Stimulated activated CD4-positive, alpha-beta T cell treated with anti-CD3 and anti-CD28 coated beads, Interleukin-2, amount 100 ng/mL, for 48 hours (primary cell): ENCODE measurements around the gene SLC9A5.

ENCODE experiments used
- DNase-seq, 2 donors: peaks; one replicate each; pipeline ENCODE4 v3.0.0-alpha.2; 2020

The SLC9A5 gene

DNA sequence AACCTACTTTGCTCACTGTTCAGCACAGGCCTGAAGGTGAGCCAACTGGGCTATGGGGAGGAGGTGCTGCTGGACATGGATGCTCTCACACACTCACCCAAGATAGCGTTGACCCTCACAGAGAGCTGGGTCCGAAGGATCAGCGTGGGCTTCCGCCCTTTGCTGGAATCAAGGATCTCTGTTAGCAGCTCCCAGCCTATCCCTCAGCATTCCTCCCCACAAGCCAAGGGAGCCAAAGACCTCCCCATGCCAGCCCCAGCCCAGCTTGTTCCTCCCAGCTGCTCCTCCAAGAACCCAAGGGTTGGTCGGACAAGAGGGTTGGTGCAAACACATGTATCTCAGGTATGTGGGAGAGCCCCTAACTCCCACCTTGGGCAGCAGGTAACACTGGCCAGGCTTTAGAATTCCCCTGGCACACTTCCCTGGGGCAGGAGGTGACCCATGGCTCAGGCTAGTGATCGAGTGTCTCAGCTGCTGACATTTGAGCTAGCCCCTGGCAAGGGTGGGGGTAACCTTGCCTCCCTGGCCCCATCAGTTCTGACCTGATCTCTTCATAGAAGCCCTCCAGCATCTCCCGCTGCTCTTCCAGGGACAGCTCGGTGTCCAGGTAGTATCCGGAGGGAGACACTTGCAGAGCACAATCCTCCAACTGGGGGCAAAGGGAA is 9.8 kb upstream of the SLC9A5 start:
- DNase-seq, result no peak

DNA sequence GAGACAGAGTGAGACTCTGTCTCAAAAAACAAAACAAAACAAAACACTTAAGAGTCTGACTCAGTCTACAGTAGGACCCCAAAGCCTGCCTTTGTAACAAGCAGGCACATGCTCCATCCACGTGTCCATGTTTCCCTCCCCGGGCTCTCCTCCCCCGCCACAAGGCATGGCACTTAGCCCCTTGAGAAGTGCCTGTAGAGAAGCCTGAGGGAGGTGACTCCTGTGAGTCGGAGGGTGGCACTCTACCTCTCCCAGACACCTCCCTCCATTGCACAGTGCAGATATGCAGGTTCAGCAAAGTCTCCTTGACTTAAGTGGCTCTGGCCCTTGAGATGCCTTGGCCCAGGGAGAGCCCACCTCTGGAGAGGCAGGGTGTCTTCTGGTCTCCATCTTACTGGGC is 8.3 kb upstream of the SLC9A5 start:
- DNase-seq, result no peak

DNA sequence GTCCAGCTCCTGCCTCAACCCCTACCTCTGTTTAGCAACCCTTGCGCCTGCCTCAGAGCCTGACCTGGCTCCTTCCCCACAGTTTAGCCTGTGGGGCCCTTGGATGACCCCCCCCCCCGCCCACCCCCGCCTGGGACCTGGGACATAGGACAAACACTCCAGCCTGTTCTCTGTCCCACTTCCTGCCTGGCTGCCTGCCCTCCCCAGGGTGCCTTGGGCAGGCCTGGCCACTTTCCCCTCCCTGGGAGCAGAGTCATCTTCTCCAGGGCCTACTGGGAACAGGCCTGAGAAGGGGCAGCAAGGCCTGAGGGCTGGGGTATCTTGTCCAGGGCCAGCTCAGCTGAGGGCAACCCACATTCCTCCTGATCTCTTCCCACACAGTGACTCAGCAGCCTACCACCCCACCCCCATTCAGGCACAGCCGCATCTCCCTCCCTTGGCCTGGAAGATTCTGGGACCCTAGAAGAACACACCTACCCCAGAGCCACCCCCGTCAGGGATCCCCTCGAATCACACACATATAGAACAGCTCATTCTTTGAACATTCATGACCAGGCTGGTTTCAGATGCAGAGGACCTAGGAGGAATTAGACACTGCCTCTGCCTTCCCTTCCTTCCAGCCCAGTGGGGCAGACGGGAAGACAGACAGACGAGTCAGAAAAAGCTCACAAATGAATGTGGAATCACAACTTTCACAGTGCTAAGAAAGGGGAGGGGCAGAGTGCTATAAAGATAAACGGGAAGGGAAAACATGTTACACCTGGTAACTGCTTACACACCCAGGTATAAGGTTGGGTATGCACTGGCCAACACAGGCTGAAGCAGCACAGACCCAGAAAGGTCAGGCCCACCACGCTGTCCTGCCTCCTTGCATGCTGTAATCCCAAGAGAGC is 7.5 kb upstream of the SLC9A5 start:
- no peak for DNase-seq

DNA sequence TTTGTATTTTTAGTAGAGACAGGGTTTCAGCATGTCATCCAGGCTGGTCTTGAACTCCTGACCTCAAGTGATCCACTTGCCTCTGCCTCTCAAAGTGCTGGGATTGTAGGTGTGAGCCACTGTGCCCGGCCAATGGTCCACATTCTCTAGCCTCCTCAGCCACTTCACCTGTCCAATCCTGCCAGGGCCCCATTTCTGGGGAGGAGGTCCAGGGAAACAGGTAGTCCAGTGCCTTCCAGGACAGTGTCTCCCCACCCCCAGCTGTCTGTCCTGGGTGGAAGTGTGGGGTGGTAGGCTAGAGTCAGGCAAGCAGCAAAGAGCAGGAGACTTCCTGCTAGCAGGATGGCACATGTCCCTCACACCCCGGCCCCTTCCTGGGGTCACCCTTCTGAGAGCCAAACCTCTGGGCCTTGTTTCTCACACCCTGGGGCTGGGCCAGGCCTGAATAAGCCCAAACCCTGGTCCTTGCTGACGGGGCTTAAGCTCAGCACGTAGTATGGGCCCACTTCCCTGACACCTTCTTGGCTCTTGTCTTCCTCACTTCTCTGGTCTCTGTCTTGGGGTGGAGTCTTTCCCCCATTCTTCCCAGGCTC is 6.5 kb upstream of the SLC9A5 start:
- DNase-seq, result no peak

DNA sequence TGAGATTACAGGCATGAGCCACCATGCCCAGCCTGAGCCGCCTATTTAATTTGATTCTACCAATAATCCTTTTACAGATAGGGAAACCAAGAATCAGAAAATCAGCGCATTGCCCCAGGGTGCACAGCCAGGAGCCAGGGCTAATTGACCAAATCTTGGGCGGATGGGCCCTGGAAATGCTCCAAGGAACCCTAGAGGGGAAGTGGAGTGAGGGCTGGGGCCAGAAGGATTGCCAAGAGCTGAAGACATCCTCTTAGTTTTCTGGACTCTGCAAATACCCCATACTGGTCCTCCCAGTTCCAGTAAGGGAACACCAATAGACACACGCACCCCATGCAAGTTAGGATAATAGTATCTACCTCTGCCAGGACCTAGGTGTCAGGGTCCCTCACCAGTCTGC is 5.3 kb upstream of the SLC9A5 start:
- no peak for DNase-seq

DNA sequence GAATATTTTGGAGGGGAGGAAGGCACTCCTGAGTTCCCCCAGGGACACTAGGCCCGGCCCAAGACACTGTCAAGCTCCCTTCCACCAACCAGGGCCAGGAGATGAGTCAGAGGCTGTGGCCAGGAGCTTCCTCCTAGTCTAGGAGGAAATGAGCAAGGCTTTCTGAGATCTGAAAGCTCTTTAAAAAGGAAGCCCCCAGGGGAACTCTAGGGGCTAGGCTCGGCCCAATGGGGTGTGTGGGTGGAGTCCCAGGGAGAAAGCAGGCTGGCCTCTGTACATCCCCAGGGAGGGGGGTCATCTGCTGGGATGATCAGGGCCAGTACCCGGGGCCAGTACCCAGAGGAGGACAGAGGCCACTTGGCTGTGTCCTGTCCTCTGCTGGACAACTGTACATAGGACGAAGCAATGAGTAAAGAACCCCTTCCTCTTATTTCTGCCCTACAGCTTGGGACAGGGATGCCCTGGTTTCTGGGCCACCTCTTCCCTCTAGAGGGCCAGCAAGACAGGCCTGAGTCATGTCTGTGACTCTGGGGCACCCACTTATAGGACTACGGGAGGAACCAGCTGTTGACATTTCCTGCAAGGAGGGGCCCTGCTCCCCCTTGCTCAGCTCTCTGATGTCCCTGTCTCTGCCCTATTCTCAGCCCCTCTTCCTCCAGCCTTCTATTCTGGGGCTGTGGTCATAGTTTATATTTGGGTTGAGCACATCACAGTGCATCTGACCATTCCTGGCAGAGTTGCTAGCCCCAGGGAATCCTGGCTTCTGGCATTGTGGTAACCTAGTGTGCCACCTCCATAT is 4.2 kb upstream of the SLC9A5 start:
- DNase-seq, result peak; percentile 56 to 64

DNA sequence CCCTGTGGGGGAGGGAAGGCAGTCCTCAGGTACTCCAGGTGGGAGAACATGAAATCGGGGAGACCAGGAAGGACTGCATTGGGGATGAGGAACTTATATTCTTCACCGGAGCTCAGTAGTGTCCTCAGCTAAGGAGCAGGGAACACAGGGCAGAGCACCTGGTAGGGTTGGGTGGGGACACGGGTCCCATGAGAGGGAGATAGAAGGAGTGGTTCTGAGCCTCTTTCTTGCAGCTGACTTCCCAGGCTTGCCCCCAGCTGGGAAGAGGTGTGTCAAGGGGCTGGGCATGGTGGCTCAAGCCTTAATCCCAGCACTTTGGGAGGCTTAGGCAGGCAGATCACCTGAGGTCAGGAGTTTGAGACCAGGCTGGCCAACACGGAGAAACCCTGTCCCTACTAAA is 3.6 kb upstream of the SLC9A5 start:
- DNase-seq, result no peak

DNA sequence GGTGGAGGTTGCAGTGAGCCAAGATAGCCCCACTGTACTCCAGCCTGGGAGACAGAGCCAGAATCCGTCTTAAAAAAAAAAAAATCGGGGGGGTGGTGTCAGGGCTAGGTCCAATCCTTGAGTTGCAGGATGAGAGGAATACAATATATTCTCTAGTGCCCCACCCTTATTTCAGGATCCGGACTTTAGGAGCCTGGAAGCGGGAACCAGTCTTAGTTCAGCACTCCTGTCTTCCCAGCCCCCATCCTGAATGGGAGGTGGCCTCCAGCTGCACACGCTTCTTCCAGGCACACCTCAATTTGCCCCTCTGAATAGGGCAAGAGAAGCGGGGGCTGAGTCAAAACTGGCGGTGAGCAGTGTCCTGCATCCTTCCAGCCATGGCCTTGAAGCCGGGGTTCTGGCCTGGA is 3.1 kb upstream of the SLC9A5 start:
- no peak for DNase-seq

DNA sequence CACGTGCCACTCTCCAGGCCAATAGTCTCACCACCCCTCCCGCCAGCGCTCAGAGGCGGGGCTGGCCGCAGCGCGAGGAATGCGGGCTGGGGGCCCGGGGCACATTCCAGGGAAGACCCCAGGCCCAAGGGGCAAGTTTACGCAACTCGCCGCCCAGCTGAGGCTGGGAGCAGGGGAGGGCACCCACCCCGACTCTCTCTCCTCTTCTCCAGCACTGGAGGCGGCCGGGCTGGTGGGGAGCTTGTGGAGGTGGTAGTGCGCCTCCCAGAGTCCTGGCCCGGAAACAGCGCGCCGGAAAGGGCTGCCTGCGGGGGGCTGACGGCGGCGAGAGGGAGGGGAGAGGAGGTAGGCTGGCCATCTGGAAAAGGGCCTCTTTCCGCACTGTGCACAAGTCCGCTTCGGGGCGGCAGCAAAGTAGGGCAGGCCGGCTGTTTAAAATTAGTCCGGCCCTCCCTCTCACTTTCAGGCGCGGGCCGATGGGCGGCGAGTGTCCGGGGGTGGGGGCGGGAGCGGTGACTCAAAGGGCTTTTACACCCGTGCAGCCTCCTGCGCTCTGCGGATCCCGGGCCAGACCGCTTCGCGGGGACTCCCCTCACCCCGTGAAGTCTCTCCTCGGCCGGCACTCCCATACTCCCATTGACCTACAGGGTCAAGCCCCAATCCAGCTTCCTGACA is 2.6 kb upstream of the SLC9A5 start:
- DNase-seq, result peak in 1 of 2 donors; percentile 39

DNA sequence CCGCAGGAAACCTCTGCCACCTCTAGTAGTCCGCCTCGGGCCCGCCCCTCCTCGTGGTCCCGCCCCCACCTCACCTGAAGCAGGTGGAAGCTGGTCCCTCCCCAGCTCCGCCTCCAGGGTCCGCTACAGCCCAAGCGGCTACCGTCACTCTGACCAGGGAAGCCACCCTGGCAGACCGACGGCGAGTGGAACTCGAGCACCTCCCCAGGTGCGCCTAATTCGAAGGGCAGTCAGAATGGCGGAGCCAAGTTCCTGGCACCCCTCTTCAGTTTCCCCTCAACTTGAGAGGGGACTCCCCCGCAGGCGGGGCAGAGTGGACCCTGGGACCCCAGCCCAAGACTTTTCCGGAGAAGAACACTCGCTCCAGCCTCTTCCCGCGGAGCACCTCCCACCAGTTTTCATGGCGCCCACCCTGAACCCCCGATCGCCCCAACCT is 2.0 kb upstream of the SLC9A5 start:
- no peak for DNase-seq

DNA sequence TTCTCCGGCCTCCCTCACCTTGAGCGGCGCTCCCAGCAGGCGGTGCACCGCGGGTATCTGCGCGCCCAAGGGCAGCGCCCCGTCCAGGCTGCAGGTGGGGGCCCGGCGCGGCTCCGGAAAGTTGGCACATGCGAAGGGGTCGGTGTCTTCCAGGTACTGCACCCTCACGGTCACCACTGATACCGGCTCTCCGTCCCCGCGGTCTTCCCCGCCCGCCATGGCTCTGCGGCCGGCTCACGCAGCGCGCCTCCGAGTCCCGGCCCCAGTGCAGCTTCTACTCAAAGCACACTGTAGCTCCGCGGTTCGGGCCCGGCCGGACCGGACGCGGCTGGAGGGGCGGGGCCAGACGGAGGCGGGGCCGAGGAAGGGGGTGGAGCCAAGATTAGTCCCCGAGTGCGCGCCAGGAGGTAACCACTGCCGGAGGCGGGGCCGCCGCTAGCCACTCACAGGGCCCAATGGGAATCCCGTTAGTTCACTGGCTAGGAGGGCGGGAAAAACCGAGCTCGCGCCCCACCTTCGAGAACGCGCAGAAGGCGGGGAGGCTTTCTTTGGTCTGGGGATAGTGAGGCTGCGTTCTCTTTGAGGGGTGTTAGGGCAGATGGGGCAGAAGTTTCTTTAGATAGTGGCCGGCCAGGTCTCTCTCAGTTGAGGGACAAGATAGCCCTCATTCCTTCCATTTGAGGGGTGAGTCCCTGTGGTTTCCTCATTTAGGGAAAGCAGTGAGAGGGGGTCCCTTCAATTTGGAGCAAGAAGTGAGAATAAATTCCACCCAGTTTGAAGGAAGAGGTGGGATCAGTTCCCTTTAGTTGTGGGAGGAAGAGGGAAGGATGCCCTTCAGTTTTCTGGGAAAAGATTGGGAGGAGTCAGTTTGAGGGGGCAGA is 1.3 kb upstream of the SLC9A5 start, which contains the start of gene FHOD1:
Gene FHOD1 (minus strand): TSS at position 290 of the 881 bp plus-strand sequence. CDS start 71 bp downstream, at position 219.
- peak; percentile 99 for DNase-seq

DNA sequence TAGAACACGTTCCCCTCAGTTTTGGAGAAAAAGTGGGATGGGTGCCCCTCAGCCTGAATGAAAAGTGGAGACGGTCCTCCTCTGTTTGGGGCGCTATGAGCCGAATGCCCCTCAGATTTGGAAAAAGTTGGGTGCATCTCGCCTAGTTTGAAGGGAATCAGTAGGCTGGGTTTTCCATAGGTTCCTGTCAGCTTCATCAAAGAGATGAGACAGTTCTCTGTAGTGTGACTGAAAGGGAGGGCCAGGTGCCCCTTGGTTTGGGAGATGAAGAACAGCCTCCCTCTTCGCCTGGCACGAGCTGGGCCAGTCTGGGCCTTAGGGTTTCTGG is 742 bp upstream of the SLC9A5 start:
- DNase-seq, result no peak

DNA sequence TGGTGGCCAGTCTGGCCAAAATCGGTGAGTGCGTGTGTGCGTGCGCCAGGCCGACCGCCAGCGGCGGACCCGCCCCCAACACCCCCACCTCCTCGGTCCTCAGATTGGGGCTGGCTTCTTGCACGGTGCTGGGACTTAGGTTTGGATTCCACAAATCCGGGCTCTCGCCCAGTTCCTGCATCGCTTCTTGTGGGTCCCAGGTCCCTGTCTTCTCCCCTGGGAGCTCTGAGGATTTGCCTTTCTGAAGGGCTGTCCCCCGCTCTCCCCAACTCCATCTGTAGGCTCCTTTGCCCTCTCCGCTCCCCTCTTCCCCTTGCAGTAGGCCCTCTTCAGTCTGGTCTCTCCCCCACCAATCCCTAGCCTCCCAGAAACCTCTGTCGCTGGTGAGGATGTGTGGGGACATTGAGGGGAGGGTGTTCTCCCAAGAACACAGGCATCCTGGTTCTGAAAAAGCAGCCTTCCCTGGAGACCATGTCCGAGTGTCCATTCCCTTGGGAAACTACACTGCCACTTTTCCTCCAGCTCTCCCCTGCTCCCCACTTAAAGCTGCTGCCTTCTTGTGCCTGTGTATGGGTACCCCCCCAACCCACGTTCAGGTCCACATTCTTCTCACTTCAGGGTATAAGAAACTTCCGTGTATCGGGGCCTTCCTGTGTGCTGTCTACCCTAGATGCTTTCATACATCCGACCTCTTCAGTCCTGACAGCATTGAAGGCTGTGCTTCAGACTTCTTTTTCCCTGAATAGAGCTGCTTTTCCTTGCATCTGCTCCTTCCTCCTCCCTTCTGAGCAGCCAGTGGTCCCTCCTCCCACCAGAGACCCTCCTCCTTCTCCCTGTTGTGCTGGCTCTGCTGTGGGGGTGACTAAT is 632 bp downstream of the SLC9A5 start:
- DNase-seq, result no peak

DNA sequence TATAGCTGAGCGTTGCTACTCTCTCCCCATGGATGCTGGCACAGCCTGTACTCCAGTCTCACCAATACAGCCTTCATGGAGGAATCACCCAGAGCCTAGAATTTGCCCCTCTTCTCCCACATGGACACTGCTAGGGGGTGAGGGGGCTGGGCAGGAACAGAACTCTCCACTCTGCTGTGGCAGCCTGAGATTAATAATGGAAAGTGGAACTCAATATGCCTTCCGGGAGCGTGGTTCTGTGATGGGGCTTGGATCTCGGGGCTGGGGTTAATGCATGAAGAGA is 1.2 kb downstream of the SLC9A5 start:
- no peak for DNase-seq

DNA sequence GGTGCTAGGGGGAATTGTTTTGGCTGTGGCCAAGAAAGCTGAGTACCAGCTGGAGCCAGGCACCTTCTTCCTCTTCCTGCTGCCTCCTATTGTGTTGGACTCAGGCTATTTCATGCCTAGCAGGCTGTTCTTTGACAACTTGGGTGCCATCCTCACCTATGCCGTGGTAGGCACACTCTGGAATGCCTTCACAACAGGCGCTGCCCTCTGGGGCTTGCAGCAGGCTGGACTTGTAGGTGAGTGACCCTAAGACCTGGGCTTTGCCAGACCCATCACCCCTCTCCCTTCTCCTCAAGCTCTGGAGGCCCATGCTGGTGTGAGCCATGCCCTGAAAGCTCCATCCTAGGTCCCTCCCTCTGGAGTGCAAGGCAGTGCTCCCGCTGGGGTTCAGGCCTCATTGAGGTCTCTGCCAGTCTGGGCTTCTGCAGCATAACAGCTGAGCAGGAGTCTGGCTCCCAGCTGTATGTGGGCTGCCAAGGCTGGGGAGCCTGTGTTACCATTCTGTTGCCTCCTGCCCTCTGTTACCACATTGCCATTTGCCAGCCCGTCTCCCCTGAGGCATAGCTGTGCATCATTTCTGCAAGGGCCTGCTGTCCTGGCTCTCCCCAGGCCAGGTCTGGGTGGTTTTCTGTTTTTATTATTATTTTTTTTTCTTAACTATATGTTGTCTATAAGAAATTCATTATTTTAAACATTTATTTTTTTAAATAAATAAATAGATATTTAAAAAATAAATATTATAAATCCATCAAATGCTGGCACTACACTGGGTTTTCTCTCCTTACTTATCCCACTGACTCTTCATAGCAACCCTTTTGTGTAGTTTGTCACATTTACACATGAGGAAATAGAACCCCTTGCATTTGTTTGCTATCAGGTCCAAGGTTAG is 4.1 kb downstream of the SLC9A5 start:
- DNase-seq, result no peak

DNA sequence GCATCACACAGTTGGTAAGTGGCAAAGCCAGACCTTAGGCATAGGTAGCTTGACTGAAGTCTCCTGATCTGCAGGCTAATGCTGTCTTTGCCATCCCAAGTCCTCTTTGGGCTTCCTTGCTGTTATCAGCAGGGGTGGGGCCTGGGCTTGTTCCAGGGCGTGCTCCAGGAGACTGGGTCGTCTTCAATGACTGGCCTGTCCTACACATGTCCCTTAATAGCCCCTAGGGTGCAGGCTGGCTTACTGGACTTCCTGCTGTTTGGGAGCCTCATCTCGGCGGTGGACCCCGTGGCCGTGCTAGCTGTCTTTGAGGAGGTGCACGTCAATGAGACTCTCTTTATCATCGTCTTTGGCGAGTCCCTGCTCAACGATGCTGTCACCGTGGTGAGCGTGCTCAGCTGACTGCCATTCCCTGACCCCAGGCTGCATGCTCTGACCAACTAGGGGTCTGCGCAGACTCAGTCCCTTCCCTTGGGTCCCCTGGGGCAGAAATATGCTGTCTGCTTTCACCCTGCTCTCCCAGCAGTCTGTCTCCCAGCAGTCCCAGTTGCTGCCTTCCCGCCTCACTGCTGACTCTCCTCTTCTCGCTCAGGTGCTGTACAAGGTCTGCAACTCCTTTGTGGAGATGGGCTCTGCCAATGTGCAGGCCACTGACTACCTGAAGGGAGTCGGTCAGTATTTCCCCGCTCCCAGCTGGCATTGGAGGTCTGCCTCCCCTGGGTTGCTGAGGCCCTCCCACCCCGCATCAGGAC is 6.2 kb downstream of the SLC9A5 start:
- DNase-seq, result no peak

DNA sequence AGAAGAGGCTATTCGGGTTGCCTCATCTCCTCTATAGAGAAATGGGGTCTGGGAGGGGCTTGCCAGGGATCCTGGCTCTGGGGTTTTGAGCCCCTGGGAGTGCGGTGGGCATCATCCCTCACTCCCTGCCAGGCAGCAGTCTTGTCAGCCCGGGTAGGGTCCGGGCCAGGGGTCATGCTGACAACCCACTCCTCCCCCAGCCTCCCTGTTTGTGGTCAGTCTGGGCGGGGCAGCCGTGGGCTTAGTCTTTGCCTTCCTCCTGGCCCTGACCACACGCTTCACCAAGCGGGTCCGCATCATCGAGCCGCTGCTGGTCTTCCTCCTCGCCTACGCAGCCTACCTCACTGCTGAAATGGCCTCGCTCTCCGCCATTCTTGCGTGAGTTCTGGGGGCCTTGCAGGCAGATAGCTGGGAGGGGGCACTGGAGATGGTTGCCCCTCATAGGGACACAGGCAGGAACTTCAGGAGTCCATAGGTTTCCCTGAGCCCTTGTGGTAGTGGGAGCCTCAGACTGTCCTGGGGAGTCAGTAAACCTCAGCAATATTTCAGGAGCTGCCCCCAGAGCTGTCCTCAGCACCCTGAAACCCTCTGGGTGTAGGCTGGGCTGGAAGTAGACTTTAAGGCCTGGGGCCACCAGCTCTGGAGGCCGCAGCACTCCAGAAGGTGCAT is 6.9 kb downstream of the SLC9A5 start:
- DNase-seq, result no peak

DNA sequence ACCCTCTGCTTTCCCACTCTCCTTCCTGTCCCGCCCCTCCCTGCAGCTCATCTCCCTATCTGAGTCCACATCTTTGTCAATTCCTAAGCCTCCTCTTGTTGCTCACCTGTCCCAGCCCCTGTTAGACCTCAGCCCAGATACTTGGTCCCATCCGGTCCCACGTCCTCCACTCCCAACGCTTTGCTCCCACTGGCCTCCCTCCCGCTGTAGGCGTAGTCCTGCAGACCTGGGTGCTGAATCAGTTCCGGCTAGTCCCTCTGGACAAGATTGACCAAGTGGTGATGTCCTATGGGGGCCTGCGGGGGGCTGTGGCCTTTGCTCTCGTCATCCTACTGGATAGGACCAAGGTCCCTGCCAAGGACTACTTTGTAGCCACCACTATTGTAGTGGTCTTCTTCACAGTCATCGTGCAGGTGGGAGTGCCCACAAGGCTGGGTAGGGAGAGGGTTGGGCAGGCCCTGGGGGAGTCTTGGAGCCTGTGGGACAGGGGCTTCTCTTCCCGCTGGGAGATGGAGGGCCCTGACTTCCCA is 8.0 kb downstream of the SLC9A5 start:
- DNase-seq, result no peak
